Activated T-cell treated with anti-CD3 and anti-CD28 coated beads for 24 hours (primary cell): ENCODE measurements around the gene DOCK2.

Source experiments
- DNase-seq: peaks from one replicate; pipeline ENCODE4 v3.0.0-alpha.2; 2020; ENCODE audit warnings: low read depth

DOCK2 gene

GRCh38 chr5:169989365-169989764 lies 352.3 kb downstream of the DOCK2 start:
- no peak for DNase-seq

- DNase-seq: no peak
Observed at GRCh38 chr5:169991115-169991869, 354.2 kb downstream of the DOCK2 start.

GRCh38 chr5:169992789-169993484 lies 355.9 kb downstream of the DOCK2 start:
- no peak for DNase-seq

GRCh38 chr5:169993485-169993790 lies 356.4 kb downstream of the DOCK2 start:
- no peak for DNase-seq

- DNase-seq: no peak
Observed at GRCh38 chr5:169997798-169998197, 360.7 kb downstream of the DOCK2 start.

- no peak for DNase-seq
Observed at GRCh38 chr5:169999621-170000020, 362.5 kb downstream of the DOCK2 start.

GRCh38 chr5:170000155-170000554 lies 363.1 kb downstream of the DOCK2 start:
- no peak for DNase-seq

GRCh38 chr5:170006021-170006420 lies 368.9 kb downstream of the DOCK2 start:
- no peak for DNase-seq

GRCh38 chr5:170008376-170008775 lies 371.3 kb downstream of the DOCK2 start:
- no peak for DNase-seq

- DNase-seq: no peak
Observed at GRCh38 chr5:170010595-170010994, 373.5 kb downstream of the DOCK2 start.

GRCh38 chr5:170011751-170012150 lies 374.7 kb downstream of the DOCK2 start:
- no peak for DNase-seq

GRCh38 chr5:170012622-170013021 lies 375.5 kb downstream of the DOCK2 start:
- DNase-seq: no peak

- no peak for DNase-seq
Observed at GRCh38 chr5:170020423-170020822, 383.3 kb downstream of the DOCK2 start.

- DNase-seq: no peak
Observed at GRCh38 chr5:170021506-170021905, 384.4 kb downstream of the DOCK2 start.

GRCh38 chr5:170025853-170026252 lies 388.8 kb downstream of the DOCK2 start:
- DNase-seq: no peak

GRCh38 chr5:170028124-170028523 lies 391.0 kb downstream of the DOCK2 start:
- DNase-seq: no peak

GRCh38 chr5:170034231-170034630 lies 397.2 kb downstream of the DOCK2 start:
- no peak for DNase-seq

- DNase-seq: no peak
Observed at GRCh38 chr5:170038241-170038640, 401.2 kb downstream of the DOCK2 start.

- no peak for DNase-seq
Observed at GRCh38 chr5:170039830-170040229, 402.8 kb downstream of the DOCK2 start.

GRCh38 chr5:170046241-170046640 lies 409.2 kb downstream of the DOCK2 start:
- no peak for DNase-seq

GRCh38 chr5:170049713-170050112 lies 412.6 kb downstream of the DOCK2 start:
- no peak for DNase-seq

GRCh38 chr5:170053896-170054295 lies 416.8 kb downstream of the DOCK2 start:
- no peak for DNase-seq

- DNase-seq: no peak
Observed at GRCh38 chr5:170055606-170056005, 418.5 kb downstream of the DOCK2 start.
